HepG2 (cell line): ENCODE measurements around the gene EIF4G3. TPM values are rescaled to one million over a fixed set of nuclear protein-coding genes. Genes with fewer than 3 reads are reported as not detected.

ENCODE experiments used
- AGO1 ChIP-seq: fragments of 200-400 bp; formaldehyde crosslinking; IDR thresholded peaks from 2 replicates; pipeline ENCODE4 v1.6.1; 2017; ENCODE audit warnings: mild to moderate bottlenecking, low read depth, low read length, moderate library complexity; ENCODE audit not compliant: poor library complexity, severe bottlenecking
- ASH2L ChIP-seq: fragments of 300-600, 200-600 bp; sonication (generic); IDR thresholded peaks from 2 replicates; pipeline ENCODE4 v1.7.0; 2017; ENCODE audit warnings: low read depth, mild to moderate bottlenecking, moderate library complexity, mixed read lengths, low read length; ENCODE audit not compliant: insufficient read length
- FOXK2 ChIP-seq: fragments of 450-650 bp; IDR thresholded peaks from 2 replicates; pipeline ENCODE4 v1.6.1; 2016
- HNRNPL ChIP-seq: fragments of 200-400 bp; formaldehyde crosslinking; IDR thresholded peaks from 2 replicates; pipeline ENCODE4 v1.6.1; 2017; ENCODE audit warnings: mild to moderate bottlenecking, low read depth, low read length
- MAF1 ChIP-seq: sonication (generic); formaldehyde crosslinking; IDR thresholded peaks from 2 replicates; pipeline ENCODE4 v1.5.0; 2020; ENCODE audit warnings: missing genetic modification reagents, borderline replicate concordance
- MTF1 ChIP-seq: sonication (generic); formaldehyde crosslinking; IDR thresholded peaks from 2 replicates; pipeline ENCODE4 v1.5.0; 2020; ENCODE audit warnings: missing genetic modification reagents
- POLR2G ChIP-seq: fragments of 200-400 bp; formaldehyde crosslinking; IDR thresholded peaks from 2 replicates; pipeline ENCODE4 v1.6.1; 2018; ENCODE audit warnings: mild to moderate bottlenecking, low read depth, low read length, moderate library complexity
- SP2 ChIP-seq: sonication (generic); formaldehyde crosslinking; IDR thresholded peaks from 2 replicates; pipeline ENCODE4 v1.5.1; 2020; ENCODE audit warnings: mild to moderate bottlenecking, missing genetic modification reagents
- TAF1 ChIP-seq: sonication (generic); formaldehyde crosslinking; IDR thresholded peaks from 2 replicates; pipeline ENCODE4 v1.4.0; 2020; ENCODE audit warnings: missing genetic modification reagents
- TBP ChIP-seq: sonication (generic); formaldehyde crosslinking; IDR thresholded peaks from 2 replicates; pipeline ENCODE4 v1.5.0; 2020; ENCODE audit warnings: missing genetic modification reagents
- TMF1 ChIP-seq: sonication (generic); formaldehyde crosslinking; IDR thresholded peaks from 2 replicates; pipeline ENCODE4 v1.8.1; 2022; ENCODE audit warnings: low read depth, missing genetic modification reagents
- XRCC5 ChIP-seq: fragments of 200-400 bp; formaldehyde crosslinking; optimal IDR thresholded peaks from 2 replicates; pipeline ENCODE3; 2017; ENCODE audit warnings: mild to moderate bottlenecking, low read length
- ZFP36L1 ChIP-seq: sonication (generic); formaldehyde crosslinking; IDR thresholded peaks from 2 replicates; pipeline ENCODE4 v1.8.0; 2022; ENCODE audit warnings: mild to moderate bottlenecking, missing genetic modification reagents, moderate library complexity
- ZNF431 ChIP-seq: sonication (generic); formaldehyde crosslinking; IDR thresholded peaks from 2 replicates; pipeline ENCODE4 v1.9.0; 2022; ENCODE audit warnings: missing genetic modification reagents, low read depth, mild to moderate bottlenecking, borderline replicate concordance
- ZNF549 ChIP-seq: sonication (generic); formaldehyde crosslinking; IDR thresholded peaks from 2 replicates; pipeline ENCODE4 v1.5.0; 2020; ENCODE audit warnings: missing genetic modification reagents
- ZNF678 ChIP-seq: sonication (generic); formaldehyde crosslinking; IDR thresholded peaks from 2 replicates; pipeline ENCODE4 v1.4.0; 2020; ENCODE audit warnings: mild to moderate bottlenecking, missing genetic modification reagents
- ZNF703 ChIP-seq: sonication (generic); formaldehyde crosslinking; IDR thresholded peaks from 2 replicates; pipeline ENCODE4 v1.5.1; 2020; ENCODE audit warnings: missing genetic modification reagents, mild to moderate bottlenecking, moderate library complexity, borderline replicate concordance
- ZNF75D ChIP-seq: sonication (generic); formaldehyde crosslinking; IDR thresholded peaks from 2 replicates; pipeline ENCODE4 v1.8.1; 2023; ENCODE audit warnings: missing genetic modification reagents, mild to moderate bottlenecking, borderline replicate concordance
- polyA plus RNA-seq, 8 experiments: library from polyadenylated mRNA; depleted of rRNA in 3 of 8; stranded (reverse) in 7 of 8; unstranded in 1 of 8; fragments of >200 nt; fragmentation: Illumina TruSeq in 4 of 8; extraction: Trizol in 4 of 8; gene quantifications; 2 replicates each; pipeline versions ENCODE4 v1.2.1 to v1.2.3, GENCODE V29; 2011 to 2016; ENCODE audit warnings: low read depth in 4 of 8, missing spikeins in 1 of 8, mixed read lengths in 1 of 8; ENCODE audit not compliant: insufficient read depth in 1 of 8
- total RNA-seq, 5 experiments: library from RNA; depleted of rRNA; stranded (reverse); fragments of >200 nt; fragmentation: Illumina TruSeq; extraction: Trizol; gene quantifications; 2 replicates each; pipeline ENCODE4 v1.2.3, GENCODE V29; 2016; ENCODE audit warnings: low read depth in 1 of 5
- TF ChIP-seq, protein P1 (sequence below): sonication (generic); formaldehyde crosslinking; IDR thresholded peaks from 2 replicates; pipeline ENCODE4 v1.8.0; 2022; ENCODE audit warnings: low read depth, missing genetic modification reagents
- TF ChIP-seq, protein P2 (sequence below): conservative IDR thresholded peaks from 2 replicates; pipeline ENCODE4 v1.6.1; 2018; ENCODE audit warnings: missing genetic modification reagents
- TF ChIP-seq, protein P3 (sequence below): sonication (generic); formaldehyde crosslinking; IDR thresholded peaks from 2 replicates; pipeline ENCODE4 v1.4.0; 2020; ENCODE audit warnings: missing genetic modification reagents, mild to moderate bottlenecking, borderline replicate concordance
- TF ChIP-seq, protein P4 (sequence below): IDR thresholded peaks from 2 replicates; pipeline ENCODE4 v1.6.1; 2016; ENCODE audit warnings: low read depth, control low read depth

Gene EIF4G3
- total and polyA plus RNA-seq, 2 of the 13 experiments (the other 11 are each of a cell fraction or from before 2014, with no cell fraction given), result 22.2 to 27.6 TPM

DNA sequence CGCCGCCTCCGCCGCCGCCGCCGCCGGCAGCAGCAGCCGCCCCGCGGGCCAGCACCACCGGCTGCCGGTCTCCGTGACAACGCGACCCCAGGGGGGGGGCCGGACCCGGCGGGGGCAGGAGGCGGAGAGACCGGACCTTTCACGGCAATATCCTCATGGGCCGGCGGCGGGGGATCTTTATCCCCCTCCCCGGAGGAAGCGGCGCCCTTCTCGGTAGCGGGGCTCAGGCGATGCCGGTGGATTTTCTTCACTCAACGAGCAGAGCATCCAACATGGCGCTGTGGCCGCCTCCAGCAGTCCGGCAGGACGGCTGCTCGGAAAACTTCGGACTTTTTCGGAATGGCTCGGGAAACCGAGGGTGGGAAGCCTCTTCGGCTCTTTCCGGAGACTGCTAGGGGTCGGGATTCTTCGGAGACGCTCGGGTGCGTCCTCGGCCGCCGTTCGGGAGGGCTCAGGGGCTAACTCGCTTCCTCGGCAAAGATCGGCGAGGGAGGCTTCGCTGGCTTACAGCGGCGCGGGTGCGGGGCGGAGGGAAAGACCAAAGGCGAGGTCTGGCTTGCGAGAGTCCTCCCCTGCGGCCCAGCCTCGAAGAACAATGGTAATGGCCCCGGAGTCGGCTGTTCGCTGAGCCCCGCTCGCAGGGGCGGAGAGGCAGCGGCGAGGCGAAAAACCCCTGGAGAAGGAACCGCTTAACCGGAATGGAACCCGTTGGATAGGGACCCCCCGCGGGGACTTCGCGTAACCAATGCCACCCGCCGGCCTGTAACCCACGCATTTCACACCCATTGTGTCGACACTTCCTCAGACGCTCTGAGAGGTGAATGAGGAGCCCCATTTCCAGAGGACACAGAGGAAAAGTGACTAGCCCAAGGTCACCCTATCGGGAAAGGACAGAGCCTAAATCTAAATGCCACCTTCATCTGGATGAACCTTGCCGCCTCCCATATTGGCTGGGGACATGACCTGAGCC, at the start of gene EIF4G3 (continued):
- TF ChIP-seq, protein P1, sequence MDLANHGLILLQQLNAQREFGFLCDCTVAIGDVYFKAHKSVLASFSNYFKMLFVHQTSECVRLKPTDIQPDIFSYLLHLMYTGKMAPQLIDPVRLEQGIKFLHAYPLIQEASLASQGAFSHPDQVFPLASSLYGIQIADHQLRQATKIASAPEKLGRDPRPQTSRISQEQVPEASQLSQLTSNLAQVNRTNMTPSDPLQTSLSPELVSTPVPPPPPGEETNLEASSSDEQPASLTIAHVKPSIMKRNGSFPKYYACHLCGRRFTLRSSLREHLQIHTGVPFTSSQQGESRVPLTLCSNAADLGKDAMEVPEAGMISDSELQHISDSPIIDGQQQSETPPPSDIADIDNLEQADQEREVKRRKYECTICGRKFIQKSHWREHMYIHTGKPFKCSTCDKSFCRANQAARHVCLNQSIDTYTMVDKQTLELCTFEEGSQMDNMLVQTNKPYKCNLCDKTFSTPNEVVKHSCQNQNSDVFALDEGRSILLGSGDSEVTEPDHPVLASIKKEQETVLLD (CRISPR knock-in tag), result peak; percentile 82; the same call in 1 of the 2 replicates
- TF ChIP-seq TAF1 (peak; percentile 80), AGO1 (peak; percentile 60), XRCC5 (peak; percentile 72), MAF1 (0 out of 2 replicates have a peak, but pooled peaks have one; percentile 24), HNRNPL (peak; percentile 66), ZFP36L1 (CRISPR knock-in tag) (no peak), ZNF549 (CRISPR knock-in tag) (no peak), TMF1 (CRISPR knock-in tag) (no peak), ZNF678 (CRISPR knock-in tag) (no peak), FOXK2 (no peak), ZNF431 (CRISPR knock-in tag) (no peak), ZNF703 (no peak), ASH2L (peak; percentile 91), POLR2G (peak; percentile 96), SP2 (CRISPR knock-in tag) (no peak), MTF1 (no peak), ZNF75D (CRISPR knock-in tag) (no peak), TBP (no peak)
- TF ChIP-seq, protein P2, sequence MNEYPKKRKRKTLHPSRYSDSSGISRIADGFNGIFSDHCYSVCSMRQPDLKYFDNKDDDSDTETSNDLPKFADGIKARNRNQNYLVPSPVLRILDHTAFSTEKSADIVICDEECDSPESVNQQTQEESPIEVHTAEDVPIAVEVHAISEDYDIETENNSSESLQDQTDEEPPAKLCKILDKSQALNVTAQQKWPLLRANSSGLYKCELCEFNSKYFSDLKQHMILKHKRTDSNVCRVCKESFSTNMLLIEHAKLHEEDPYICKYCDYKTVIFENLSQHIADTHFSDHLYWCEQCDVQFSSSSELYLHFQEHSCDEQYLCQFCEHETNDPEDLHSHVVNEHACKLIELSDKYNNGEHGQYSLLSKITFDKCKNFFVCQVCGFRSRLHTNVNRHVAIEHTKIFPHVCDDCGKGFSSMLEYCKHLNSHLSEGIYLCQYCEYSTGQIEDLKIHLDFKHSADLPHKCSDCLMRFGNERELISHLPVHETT, result peak; percentile 85
- TF ChIP-seq, protein P3, sequence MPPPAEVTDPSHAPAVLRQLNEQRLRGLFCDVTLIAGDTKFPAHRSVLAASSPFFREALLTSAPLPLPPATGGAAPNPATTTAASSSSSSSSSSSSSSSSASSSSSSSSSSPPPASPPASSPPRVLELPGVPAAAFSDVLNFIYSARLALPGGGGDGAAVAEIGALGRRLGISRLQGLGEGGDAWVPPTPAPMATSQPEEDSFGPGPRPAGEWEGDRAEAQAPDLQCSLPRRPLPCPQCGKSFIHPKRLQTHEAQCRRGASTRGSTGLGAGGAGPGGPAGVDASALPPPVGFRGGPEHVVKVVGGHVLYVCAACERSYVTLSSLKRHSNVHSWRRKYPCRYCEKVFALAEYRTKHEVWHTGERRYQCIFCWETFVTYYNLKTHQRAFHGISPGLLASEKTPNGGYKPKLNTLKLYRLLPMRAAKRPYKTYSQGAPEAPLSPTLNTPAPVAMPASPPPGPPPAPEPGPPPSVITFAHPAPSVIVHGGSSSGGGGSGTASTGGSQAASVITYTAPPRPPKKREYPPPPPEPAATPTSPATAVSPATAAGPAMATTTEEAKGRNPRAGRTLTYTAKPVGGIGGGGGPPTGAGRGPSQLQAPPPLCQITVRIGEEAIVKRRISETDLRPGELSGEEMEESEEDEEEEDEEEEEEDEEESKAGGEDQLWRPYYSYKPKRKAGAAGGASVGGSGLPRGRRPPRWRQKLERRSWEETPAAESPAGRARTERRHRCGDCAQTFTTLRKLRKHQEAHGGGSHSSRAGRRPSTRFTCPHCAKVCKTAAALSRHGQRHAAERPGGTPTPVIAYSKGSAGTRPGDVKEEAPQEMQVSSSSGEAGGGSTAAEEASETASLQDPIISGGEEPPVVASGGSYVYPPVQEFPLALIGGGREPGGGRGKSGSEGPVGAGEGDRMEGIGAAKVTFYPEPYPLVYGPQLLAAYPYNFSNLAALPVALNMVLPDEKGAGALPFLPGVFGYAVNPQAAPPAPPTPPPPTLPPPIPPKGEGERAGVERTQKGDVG (CRISPR knock-in tag), result peak; percentile 71; the same call in 1 of the 2 replicates
- TF ChIP-seq, protein P4, sequence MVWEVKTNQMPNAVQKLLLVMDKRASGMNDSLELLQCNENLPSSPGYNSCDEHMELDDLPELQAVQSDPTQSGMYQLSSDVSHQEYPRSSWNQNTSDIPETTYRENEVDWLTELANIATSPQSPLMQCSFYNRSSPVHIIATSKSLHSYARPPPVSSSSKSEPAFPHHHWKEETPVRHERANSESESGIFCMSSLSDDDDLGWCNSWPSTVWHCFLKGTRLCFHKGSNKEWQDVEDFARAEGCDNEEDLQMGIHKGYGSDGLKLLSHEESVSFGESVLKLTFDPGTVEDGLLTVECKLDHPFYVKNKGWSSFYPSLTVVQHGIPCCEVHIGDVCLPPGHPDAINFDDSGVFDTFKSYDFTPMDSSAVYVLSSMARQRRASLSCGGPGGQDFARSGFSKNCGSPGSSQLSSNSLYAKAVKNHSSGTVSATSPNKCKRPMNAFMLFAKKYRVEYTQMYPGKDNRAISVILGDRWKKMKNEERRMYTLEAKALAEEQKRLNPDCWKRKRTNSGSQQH (CRISPR knock-in tag), result no peak
